Type B pancreatic cell (in vitro differentiated cells): ENCODE data around the gene IPCEF1. TPM values are rescaled to one million over a fixed set of nuclear protein-coding genes. Genes with fewer than 3 reads are reported as not detected.
A peak's percentile ranks its signal among the peaks of the same experiment; 100 is the strongest.

Experiments
- DNase-seq: peaks from one replicate; pipeline ENCODE4 v3.0.0; 2021; ENCODE audit warnings: mixed read lengths; ENCODE audit not compliant: unreplicated experiment; ENCODE audit errors: extremely low spot score
- H3K27ac Mint-ChIP-seq: 2 replicates; pipeline ENCODE4 v1.8.0; 2021; ENCODE audit warnings: mild to moderate bottlenecking, mixed read lengths
- H3K27me3 Mint-ChIP-seq: 2 replicates; pipeline ENCODE4 v1.8.0; 2021; ENCODE audit warnings: mixed read lengths
- H3K36me3 Mint-ChIP-seq: 2 replicates; pipeline ENCODE4 v1.8.0; 2021; ENCODE audit warnings: mixed read lengths
- H3K4me1 Mint-ChIP-seq: one replicate; pipeline ENCODE4 v1.8.0; 2021; ENCODE audit warnings: mixed read lengths; ENCODE audit not compliant: unreplicated experiment
- H3K4me3 Mint-ChIP-seq: 2 replicates; pipeline ENCODE4 v1.8.0; 2021; ENCODE audit warnings: mild to moderate bottlenecking, mixed read lengths
- H3K9me3 Mint-ChIP-seq: 2 replicates; pipeline ENCODE4 v1.8.0; 2021; ENCODE audit warnings: mixed read lengths
- total RNA-seq: library from RNA; stranded (reverse); gene quantifications from 2 replicates; pipeline ENCODE4 v1.2.1, GENCODE V29; 2021; ENCODE audit warnings: low replicate concordance
- TF ChIP-seq, protein P1 (sequence below): fragments of 200-600 bp; sonication (generic); conservative IDR thresholded peaks from 2 replicates; pipeline ENCODE4 v1.5.0; 2021; ENCODE audit warnings: antibody characterized with exemption, mild to moderate bottlenecking

The IPCEF1 gene
- total RNA-seq, 1 donor from 2014 or later = 1.0 TPM

DNA sequence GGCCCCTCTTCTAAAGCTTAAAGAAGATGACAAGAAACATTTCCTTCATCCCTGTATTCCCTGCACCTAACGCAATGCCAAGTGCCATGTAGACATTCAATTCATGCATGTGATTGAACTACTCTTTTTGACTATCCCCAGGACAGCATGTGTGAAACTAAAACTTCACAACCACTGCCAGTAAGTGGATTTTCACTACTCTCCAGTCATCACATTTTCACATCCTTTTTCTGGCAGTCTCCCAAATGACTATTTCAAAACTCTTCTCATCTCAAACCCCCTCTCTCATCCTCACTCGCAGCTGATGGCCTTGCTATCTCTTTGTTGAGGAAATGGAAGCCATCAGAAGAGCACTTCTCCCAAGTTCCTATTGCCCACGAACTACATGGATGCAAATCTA is 194.9 kb downstream of the IPCEF1 start:
- Mint-ChIP-seq H3K4me3 (no peak overlapping the region), H3K4me1 (peaks cover 12% of the 10 kb centered on the region), H3K9me3 (peaks cover 4% of the 10 kb centered on the region), H3K27ac (no peak overlapping the region), H3K27me3 (no peaks in the 10 kb centered on the region), H3K36me3 (no peaks in the 10 kb centered on the region)
- no peak for DNase-seq
- TF ChIP-seq, protein P1, sequence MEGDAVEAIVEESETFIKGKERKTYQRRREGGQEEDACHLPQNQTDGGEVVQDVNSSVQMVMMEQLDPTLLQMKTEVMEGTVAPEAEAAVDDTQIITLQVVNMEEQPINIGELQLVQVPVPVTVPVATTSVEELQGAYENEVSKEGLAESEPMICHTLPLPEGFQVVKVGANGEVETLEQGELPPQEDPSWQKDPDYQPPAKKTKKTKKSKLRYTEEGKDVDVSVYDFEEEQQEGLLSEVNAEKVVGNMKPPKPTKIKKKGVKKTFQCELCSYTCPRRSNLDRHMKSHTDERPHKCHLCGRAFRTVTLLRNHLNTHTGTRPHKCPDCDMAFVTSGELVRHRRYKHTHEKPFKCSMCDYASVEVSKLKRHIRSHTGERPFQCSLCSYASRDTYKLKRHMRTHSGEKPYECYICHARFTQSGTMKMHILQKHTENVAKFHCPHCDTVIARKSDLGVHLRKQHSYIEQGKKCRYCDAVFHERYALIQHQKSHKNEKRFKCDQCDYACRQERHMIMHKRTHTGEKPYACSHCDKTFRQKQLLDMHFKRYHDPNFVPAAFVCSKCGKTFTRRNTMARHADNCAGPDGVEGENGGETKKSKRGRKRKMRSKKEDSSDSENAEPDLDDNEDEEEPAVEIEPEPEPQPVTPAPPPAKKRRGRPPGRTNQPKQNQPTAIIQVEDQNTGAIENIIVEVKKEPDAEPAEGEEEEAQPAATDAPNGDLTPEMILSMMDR = no peak

DNA sequence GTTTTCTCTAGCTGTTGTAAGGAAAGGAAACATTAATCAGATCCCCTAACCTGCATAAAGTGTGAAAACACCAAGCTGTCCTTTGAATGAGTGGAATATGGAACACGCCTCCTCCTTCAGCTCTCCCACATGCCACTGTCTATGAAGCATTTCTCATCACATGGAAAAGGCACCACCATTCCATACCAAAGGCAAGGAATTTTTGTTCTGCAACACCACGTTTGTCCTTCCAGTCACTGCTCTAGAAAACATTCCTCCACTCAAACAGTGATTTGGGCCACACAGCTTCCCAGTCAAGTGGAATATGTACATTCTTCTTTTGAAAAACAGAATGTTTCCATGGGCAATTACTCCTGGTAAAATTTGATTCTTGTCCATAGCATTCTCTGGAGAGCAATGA is 197.5 kb downstream of the IPCEF1 start:
- no peak overlapping the region for H3K4me3 Mint-ChIP-seq
- no peak overlapping the region for H3K27ac Mint-ChIP-seq
- no peaks in the 10 kb centered on the region for H3K36me3 Mint-ChIP-seq
- no peaks in the 10 kb centered on the region for H3K27me3 Mint-ChIP-seq
- H3K4me1 Mint-ChIP-seq = peaks cover 21% of the 10 kb centered on the region
- no peak for DNase-seq
- no peaks in the 10 kb centered on the region for H3K9me3 Mint-ChIP-seq
- TF ChIP-seq, protein P1 = no peak

GRCh38 chr6:154157706-154158105 is 198.9 kb downstream of the IPCEF1 start:
- Mint-ChIP-seq H3K4me1 (peaks cover 21% of the 10 kb centered on the region), H3K27me3 (no peaks in the 10 kb centered on the region), H3K9me3 (no peaks in the 10 kb centered on the region), H3K4me3 (no peak overlapping the region), H3K36me3 (no peaks in the 10 kb centered on the region), H3K27ac (no peak overlapping the region)
- TF ChIP-seq, protein P1 = no peak
- DNase-seq = no peak

GRCh38 chr6:154157082-154157481 is 199.5 kb downstream of the IPCEF1 start:
- TF ChIP-seq, protein P1 = no peak
- Mint-ChIP-seq H3K4me3 (no peak overlapping the region), H3K27ac (no peak overlapping the region), H3K27me3 (no peaks in the 10 kb centered on the region), H3K4me1 (peaks cover 21% of the 10 kb centered on the region), H3K36me3 (no peaks in the 10 kb centered on the region), H3K9me3 (no peaks in the 10 kb centered on the region)
- no peak for DNase-seq

DNA sequence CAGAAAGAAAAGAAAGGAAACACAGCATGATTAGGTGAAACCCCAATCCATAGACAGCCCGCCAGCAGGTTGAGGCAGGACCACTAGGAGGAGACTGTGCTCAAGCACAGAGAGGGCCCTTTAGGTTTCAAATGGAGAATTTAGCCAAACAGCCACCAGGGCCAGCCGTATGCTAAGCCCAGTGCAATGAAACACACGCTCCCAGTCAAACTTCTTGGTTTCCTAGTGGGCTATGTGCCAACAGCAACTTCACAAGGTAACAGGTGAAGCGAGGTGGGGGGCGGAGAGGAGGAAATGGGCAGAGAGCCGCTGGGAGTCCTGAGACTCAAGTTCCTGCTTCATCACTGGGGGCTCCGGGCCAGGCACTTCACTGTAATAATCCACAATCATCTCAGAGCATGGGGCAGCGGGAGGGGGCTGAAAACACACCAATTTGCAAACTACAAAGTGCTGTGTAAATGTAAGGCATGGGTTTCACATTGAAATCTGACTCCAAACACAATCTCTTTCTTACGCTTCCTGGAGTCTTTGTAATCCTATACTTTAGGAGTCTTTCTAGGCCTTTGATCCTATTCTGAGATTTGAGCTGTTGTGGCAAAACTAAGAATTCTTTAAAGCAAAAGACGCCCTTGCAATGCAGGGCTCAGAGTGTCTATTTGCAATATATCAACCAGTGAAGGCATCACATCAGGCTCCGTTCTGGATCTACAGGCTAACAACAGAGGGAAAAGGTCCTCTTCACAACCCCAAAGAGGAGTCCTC is 200.3 kb downstream of the IPCEF1 start:
- Mint-ChIP-seq H3K9me3 (no peaks in the 10 kb centered on the region), H3K36me3 (no peaks in the 10 kb centered on the region), H3K4me3 (peak overlapping the region; percentile 8), H3K27me3 (no peaks in the 10 kb centered on the region), H3K27ac (peak overlapping the region; percentile 78), H3K4me1 (peaks cover 21% of the 10 kb centered on the region)
- TF ChIP-seq, protein P1 = peak; percentile 67
- no peak for DNase-seq
